Measurements from ENCODE around the gene MYO3B. TPM values are rescaled to one million over a fixed set of nuclear protein-coding genes. Genes with fewer than 3 reads are reported as not detected.

The MYO3B gene
- total RNA-seq, 2 donors from 2014 or later = 5.2 to 10.9 TPM

DNA sequence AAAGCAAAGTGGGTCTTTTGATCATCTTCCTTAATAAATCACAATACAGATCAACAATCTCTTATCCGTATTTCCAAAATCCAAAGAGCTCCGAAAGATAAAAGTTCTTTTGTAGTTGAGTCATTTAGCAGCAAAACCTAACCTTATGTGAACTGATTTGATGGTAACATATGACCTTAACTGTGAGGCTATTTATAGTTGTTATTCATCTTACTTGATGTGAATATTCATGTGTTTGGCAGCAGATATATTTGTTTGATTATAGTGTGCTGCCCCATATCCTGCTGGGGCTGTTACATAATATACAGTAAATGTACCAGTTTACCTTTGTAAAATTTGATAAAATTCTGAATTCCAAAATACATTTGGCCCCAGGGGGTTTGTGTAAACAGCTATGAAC, 158.5 kb downstream of the MYO3B start:
- Mint-ChIP-seq H3K27me3 (ENCODE audit: insufficient read depth) (peaks cover 2% of the 10 kb centered on the region), H3K4me3 (no peak overlapping the region), H3K9me3 (peaks cover 5% of the 10 kb centered on the region), H3K27ac (no peak overlapping the region), H3K4me1 (peaks cover 23% of the 10 kb centered on the region), H3K36me3 (ENCODE audit: low read depth) (no peaks in the 10 kb centered on the region)
- H3K4me3 ChIP-seq (ENCODE audit: low read length) = no peak overlapping the region
- no peaks in the 10 kb centered on the region for H3K27me3 ChIP-seq (ENCODE audit: control insufficient read depth, insufficient read depth, low read length, poor library complexity, severe bottlenecking)
- no peak for TF ChIP-seq CTCF (conservative IDR thresholded peaks at IDR 0.05)
- H3K4me1 ChIP-seq (ENCODE audit: control insufficient read depth, insufficient read depth, low read length) = peaks cover 18% of the 10 kb centered on the region
- 100% methylated on average over 2 of the region's 2 CpGs; no CpG with 5 or more reads in 1 of the 2 experiments for WGBS, 2 experiments (ENCODE audit: insufficient coverage in 1 of 2, insufficient read length in 1 of 2)
- DNase-seq = no peak
- no peak overlapping the region for H3K9ac ChIP-seq (ENCODE audit: extremely low read depth, low read length, poor library complexity, severe bottlenecking)
- no peaks in the 10 kb centered on the region for H3K36me3 ChIP-seq (ENCODE audit: control insufficient read depth, insufficient read depth, low read length)
- H3K9me3 ChIP-seq (ENCODE audit: control insufficient read depth, low read length) = peaks cover 7% of the 10 kb centered on the region
- no peak overlapping the region for H3K27ac ChIP-seq (ENCODE audit: low read depth, low read length)

DNA sequence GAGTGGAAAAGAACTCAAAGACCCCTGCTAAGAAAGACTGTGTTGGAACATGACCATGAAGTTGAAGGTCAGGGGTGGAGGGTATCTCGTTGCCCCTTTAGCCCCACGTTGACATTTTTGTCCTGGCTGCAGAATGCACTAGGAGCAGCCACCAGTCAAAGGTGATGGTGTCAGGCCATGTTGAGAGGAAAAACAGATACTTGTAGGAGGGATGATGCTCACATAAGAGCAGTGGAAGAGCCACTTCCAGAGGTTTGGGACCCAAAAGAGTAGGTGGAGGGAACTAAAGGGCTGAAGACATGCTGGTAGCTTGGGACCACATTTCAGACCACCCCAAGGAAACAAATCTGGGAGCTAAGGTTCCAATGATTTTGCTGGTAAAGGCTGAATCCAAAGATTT, 159.0 kb downstream of the MYO3B start:
- TF ChIP-seq CTCF (conservative IDR thresholded peaks at IDR 0.05) = no peak
- Mint-ChIP-seq H3K4me1 (peaks cover 28% of the 10 kb centered on the region), H3K9me3 (peaks cover 2% of the 10 kb centered on the region), H3K27me3 (ENCODE audit: insufficient read depth) (peaks cover 2% of the 10 kb centered on the region), H3K4me3 (no peak overlapping the region), H3K36me3 (ENCODE audit: low read depth) (no peaks in the 10 kb centered on the region), H3K27ac (no peak overlapping the region)
- Histone ChIP-seq H3K9me3 (ENCODE audit: control insufficient read depth, low read length) (peaks cover 3% of the 10 kb centered on the region), H3K4me1 (ENCODE audit: control insufficient read depth, insufficient read depth, low read length) (peaks cover 18% of the 10 kb centered on the region), H3K27ac (ENCODE audit: low read depth, low read length) (no peak overlapping the region), H3K27me3 (ENCODE audit: control insufficient read depth, insufficient read depth, low read length, poor library complexity, severe bottlenecking) (no peaks in the 10 kb centered on the region), H3K9ac (ENCODE audit: extremely low read depth, low read length, poor library complexity, severe bottlenecking) (no peak overlapping the region), H3K36me3 (ENCODE audit: control insufficient read depth, insufficient read depth, low read length) (no peaks in the 10 kb centered on the region), H3K4me3 (ENCODE audit: low read length) (no peak overlapping the region)
- 65 to 92% methylated on average over 2 of the region's 2 CpGs for WGBS, 2 experiments (ENCODE audit: insufficient coverage in 1 of 2, insufficient read length in 1 of 2)
- DNase-seq = no peak

DNA sequence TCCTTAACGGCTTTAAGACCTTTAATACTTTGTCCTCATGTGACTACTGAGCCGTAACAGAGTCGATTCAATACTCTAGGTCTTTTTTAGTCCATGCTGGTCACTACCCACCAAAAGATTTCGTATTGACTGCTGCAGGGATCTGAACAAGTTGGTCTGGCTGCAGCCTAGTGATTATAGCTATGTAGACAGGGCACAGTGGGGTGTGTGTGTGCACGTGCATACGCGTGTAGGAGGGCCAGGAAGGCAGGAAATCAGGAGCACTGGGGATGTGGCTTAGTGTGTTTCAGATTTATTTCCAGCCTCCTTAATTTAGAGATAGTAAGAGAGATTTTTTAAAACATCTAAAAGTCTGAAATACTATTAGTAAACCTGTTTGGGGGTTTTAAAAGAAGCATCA, 161.4 kb downstream of the MYO3B start:
- TF ChIP-seq CTCF (conservative IDR thresholded peaks at IDR 0.05) = no peak
- Histone ChIP-seq H3K4me3 (ENCODE audit: low read length) (peak overlapping the region; percentile 10), H3K9me3 (ENCODE audit: control insufficient read depth, low read length) (no peaks in the 10 kb centered on the region), H3K4me1 (ENCODE audit: control insufficient read depth, insufficient read depth, low read length) (peaks cover 18% of the 10 kb centered on the region), H3K27me3 (ENCODE audit: control insufficient read depth, insufficient read depth, low read length, poor library complexity, severe bottlenecking) (no peaks in the 10 kb centered on the region), H3K36me3 (ENCODE audit: control insufficient read depth, insufficient read depth, low read length) (no peaks in the 10 kb centered on the region), H3K27ac (ENCODE audit: low read depth, low read length) (no peak overlapping the region), H3K9ac (ENCODE audit: extremely low read depth, low read length, poor library complexity, severe bottlenecking) (no peak overlapping the region)
- Mint-ChIP-seq H3K9me3 (peaks cover 2% of the 10 kb centered on the region), H3K36me3 (ENCODE audit: low read depth) (no peaks in the 10 kb centered on the region), H3K4me1 (peaks cover 42% of the 10 kb centered on the region), H3K27ac (peak overlapping the region; percentile 60), H3K27me3 (ENCODE audit: insufficient read depth) (peaks cover 2% of the 10 kb centered on the region), H3K4me3 (peak overlapping the region; percentile 28)
- DNase-seq = no peak
- WGBS, 2 experiments (ENCODE audit: insufficient coverage in 1 of 2, insufficient read length in 1 of 2) = 64 to 66% methylated on average over 7 of the region's 7 CpGs
